SU-DHL-6 (cell line): Measurements from ENCODE around the gene CDH16.
A peak's percentile ranks its signal among the peaks of the same experiment; 100 is the strongest.

Experiments
- H2AFZ ChIP-seq: fragments of 200-600 bp; sonication (generic); 2 replicates; pipeline ENCODE4 v1.6.1; 2014; ENCODE audit warnings: low read depth, mild to moderate bottlenecking, moderate library complexity, mixed read lengths, antibody characterized with exemption, low read length; ENCODE audit not compliant: severe bottlenecking
- H3F3A ChIP-seq: fragments of 200-600 bp; shearing (Covaris generic); 2 replicates; pipeline ENCODE4 v1.6.0; 2016; ENCODE audit warnings: antibody characterized with exemption, mild to moderate bottlenecking; ENCODE audit not compliant: insufficient read depth
- H3K27ac ChIP-seq: fragments of 200-600 bp; sonication (generic); 2 replicates; pipeline ENCODE4 v1.5.1; 2016; ENCODE audit warnings: low read depth, mild to moderate bottlenecking, low read length, moderate library complexity, mixed read lengths
- H3K27me3 ChIP-seq: fragments of 200-600 bp; sonication (generic), shearing (Covaris generic); 2 replicates; pipeline ENCODE4 v1.6.0; 2014; ENCODE audit warnings: mild to moderate bottlenecking, low read length
- H3K36me3 ChIP-seq: fragments of 200-600 bp; sonication (generic); 2 replicates; pipeline ENCODE4 v1.6.1; 2014; ENCODE audit warnings: mild to moderate bottlenecking, low read length, mixed read lengths
- H3K4me2 ChIP-seq: fragments of 300-600, 200-600 bp; shearing (Covaris generic), sonication (generic); 2 replicates; pipeline ENCODE4 v1.6.0; 2014; ENCODE audit warnings: low read length, low read depth, mild to moderate bottlenecking; ENCODE audit not compliant: poor library complexity, severe bottlenecking
- H3K4me3 ChIP-seq: fragments of 200-600 bp; sonication (generic); 2 replicates; pipeline ENCODE4 v1.5.1; 2014; ENCODE audit warnings: antibody characterized with exemption, low read length, mild to moderate bottlenecking, mixed read lengths; ENCODE audit not compliant: insufficient read depth, poor library complexity, severe bottlenecking
- H3K79me2 ChIP-seq: fragments of 200-600 bp; sonication (generic); 2 replicates; pipeline ENCODE4 v1.6.1; 2014; ENCODE audit warnings: mild to moderate bottlenecking, low read length, moderate library complexity; ENCODE audit not compliant: insufficient read depth
- H3K9ac ChIP-seq: fragments of 200-600 bp; sonication (generic); 2 replicates; pipeline ENCODE4 v1.7.0; 2014; ENCODE audit warnings: mild to moderate bottlenecking, low read length
- H3K9me2 ChIP-seq: fragments of 200-600 bp; sonication (generic); replicated peaks from 2 replicates; pipeline ENCODE4 v1.6.1; 2014; ENCODE audit warnings: low read length; ENCODE audit not compliant: insufficient read depth
- H3K9me3 ChIP-seq: fragments of 200-600 bp; sonication (generic); 2 replicates; pipeline ENCODE4 v1.6.1; 2014; ENCODE audit warnings: low read length, mixed read lengths; ENCODE audit not compliant: insufficient read depth
- H4K20me1 ChIP-seq: fragments of 200-600 bp; sonication (generic); 2 replicates; pipeline ENCODE4 v1.6.1; 2014; ENCODE audit warnings: low read depth, mild to moderate bottlenecking, antibody characterized with exemption, low read length, moderate library complexity, mixed read lengths
- EZH2phosphoT487 ChIP-seq: fragments of 200-600 bp; sonication (generic), shearing (Covaris generic); conservative IDR thresholded peaks from 2 replicates; pipeline ENCODE4 v1.6.1; 2018; ENCODE audit warnings: mild to moderate bottlenecking, antibody characterized with exemption, low read length, moderate library complexity, mixed read lengths
- TF ChIP-seq, protein P1 (sequence below): fragments of 200-600 bp; sonication (generic); IDR thresholded peaks from one replicate; pipeline ENCODE4 v1.5.1; 2017; ENCODE audit warnings: antibody characterized with exemption, mild to moderate bottlenecking, low read length, moderate library complexity; ENCODE audit not compliant: insufficient read depth, poor library complexity, severe bottlenecking

Gene CDH16

GRCh38 chr16:66880288-66881013 lies 38.2 kb downstream of the CDH16 start, which contains the start of gene PDP2:
Gene PDP2 (plus strand): TSS chr16:66880515. CDS start chr16:66884285, 3,770 bp downstream.
- Histone ChIP-seq H3K9me3 (no peaks in the 10 kb centered on the region), H3K4me2 (peak within 1 kb of the TSS; percentile 63), H2AFZ (peak within 1 kb of the TSS; percentile 84), H3K9ac (peak within 1 kb of the TSS; percentile 70), H3F3A (no peaks in the 10 kb centered on the region), H3K27ac (no peak within 1 kb of the TSS), H3K36me3 (no peaks in the 10 kb centered on the region), H4K20me1 (no peaks in the 10 kb centered on the region), H3K9me2 (no peaks in the 10 kb centered on the region), H3K79me2 (peaks cover 7% of the 10 kb centered on the region; the same call in 1 of the 2 replicates), H3K4me3 (peak within 1 kb of the TSS; percentile 78), H3K27me3 (no peaks in the 10 kb centered on the region)
- TF ChIP-seq EZH2phosphoT487 = no peak
- TF ChIP-seq, protein P1, sequence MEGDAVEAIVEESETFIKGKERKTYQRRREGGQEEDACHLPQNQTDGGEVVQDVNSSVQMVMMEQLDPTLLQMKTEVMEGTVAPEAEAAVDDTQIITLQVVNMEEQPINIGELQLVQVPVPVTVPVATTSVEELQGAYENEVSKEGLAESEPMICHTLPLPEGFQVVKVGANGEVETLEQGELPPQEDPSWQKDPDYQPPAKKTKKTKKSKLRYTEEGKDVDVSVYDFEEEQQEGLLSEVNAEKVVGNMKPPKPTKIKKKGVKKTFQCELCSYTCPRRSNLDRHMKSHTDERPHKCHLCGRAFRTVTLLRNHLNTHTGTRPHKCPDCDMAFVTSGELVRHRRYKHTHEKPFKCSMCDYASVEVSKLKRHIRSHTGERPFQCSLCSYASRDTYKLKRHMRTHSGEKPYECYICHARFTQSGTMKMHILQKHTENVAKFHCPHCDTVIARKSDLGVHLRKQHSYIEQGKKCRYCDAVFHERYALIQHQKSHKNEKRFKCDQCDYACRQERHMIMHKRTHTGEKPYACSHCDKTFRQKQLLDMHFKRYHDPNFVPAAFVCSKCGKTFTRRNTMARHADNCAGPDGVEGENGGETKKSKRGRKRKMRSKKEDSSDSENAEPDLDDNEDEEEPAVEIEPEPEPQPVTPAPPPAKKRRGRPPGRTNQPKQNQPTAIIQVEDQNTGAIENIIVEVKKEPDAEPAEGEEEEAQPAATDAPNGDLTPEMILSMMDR = no peak

DNA sequence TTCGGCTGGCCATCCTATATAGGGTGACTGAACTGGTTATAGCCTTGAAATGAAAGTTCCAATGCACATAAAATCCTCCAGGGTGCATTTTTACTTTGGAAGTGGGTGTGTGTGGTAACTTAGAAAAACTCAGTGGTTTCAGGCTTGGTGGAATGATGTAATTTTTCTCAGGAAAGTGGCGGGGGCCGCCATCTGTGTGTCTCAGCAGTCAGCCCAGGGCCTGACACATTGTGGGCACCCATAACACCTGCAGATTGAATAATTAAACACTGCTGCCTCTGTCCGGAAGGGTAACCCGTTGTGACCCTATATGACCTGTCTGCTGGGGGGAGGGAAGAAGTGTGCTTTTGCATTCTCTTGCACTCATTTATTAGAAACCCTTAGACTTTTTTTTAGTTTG lies 40.6 kb downstream of the CDH16 start:
- Histone ChIP-seq H2AFZ (no peak overlapping the region), H3K4me3 (no peak overlapping the region), H3K36me3 (no peaks in the 10 kb centered on the region), H3F3A (peaks cover 6% of the 10 kb centered on the region; the same call in 1 of the 2 replicates), H3K9me3 (no peaks in the 10 kb centered on the region), H3K27ac (no peak overlapping the region), H4K20me1 (no peaks in the 10 kb centered on the region), H3K9ac (no peak overlapping the region), H3K79me2 (peaks cover 7% of the 10 kb centered on the region; the same call in 1 of the 2 replicates), H3K27me3 (no peaks in the 10 kb centered on the region), H3K4me2 (no peak overlapping the region), H3K9me2 (no peaks in the 10 kb centered on the region)
- TF ChIP-seq EZH2phosphoT487 = no peak
- TF ChIP-seq, protein P1 = no peak

DNA sequence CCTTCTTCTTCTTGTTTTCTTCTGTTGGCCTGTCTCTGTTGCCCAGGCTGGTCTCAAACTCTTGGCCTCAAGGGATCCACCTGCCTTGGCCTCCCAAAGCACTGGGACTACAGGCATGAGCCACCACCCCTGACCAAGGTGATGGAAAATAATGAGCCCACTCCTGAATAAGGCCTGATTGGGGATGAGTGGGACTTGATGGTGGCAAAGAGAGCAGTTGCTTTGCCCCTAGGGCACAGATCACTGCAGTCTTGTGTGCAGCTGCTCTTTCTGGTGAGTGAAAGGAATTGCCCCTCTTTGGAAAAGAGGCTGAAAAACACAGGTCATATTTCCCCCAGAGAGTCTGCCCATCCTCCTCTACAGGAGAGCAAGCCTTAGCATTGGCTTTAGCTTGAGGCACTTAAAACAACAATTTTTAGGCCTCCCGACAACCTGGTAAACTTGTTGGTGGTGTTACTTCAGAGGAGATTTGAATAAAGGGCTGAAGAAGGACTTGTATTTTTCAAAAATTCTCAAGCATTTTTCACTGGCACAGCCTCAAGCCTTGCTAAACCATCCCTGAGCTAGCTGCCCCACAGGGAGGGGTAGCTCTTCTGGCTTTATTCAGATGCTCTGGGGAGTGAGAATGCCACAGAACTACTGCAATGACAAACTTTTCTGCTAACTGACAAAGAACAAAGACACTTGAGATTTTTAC lies 44.5 kb downstream of the CDH16 start:
- Histone ChIP-seq H3K9me2 (no peaks in the 10 kb centered on the region), H3K4me3 (no peak overlapping the region), H4K20me1 (no peaks in the 10 kb centered on the region), H3F3A (peaks cover 6% of the 10 kb centered on the region; the same call in 1 of the 2 replicates), H2AFZ (no peak overlapping the region), H3K36me3 (no peaks in the 10 kb centered on the region), H3K27me3 (no peaks in the 10 kb centered on the region), H3K9me3 (no peaks in the 10 kb centered on the region), H3K9ac (no peak overlapping the region), H3K79me2 (no peaks in the 10 kb centered on the region), H3K27ac (no peak overlapping the region), H3K4me2 (no peak overlapping the region)
- TF ChIP-seq, protein P1 = no peak
- no peak for TF ChIP-seq EZH2phosphoT487
